Measurements from ENCODE around the gene GSC2.

The GSC2 gene

DNA sequence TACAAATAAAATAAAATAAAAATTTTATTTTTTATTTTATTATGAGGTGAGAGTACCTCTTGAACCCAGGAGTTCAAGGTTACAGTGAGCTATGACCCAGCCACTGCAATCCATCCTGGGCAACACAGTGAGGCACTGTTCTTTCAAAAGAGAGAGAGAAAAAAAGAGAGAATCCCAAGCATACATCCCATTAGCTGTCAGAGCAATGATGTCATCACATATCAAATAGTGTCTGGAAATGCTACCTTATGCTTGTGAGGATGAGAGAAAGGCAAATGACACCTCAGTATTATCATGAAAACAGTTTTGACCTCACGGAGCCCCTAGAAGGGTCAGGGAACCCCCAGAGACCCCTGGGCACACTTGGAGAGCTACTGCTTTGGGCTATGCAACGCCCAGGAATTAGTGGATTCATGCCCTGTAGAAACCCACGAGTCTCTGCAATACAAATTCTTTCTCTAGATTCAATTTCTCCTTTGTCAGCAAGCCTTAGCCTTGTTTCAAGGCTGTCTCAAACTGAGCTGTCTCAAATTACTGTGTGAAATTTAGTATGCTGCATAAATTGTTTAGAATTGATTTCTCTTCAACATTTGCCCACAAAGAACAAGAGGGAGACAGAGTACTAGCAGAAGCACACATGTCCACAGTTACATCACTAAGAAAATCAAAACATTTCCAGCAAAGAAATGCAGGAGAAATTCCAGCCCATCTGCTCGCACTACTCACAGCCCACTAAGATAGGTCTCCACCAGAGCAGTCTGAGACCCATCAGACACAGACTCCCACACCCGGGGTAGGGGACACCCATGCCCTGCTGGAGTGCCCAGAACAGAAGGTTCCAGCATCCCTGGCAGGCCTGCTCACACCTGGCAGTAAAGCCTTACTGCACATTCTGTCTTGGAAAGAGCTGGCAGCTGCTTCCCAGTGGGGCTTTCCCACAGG lies 45.9 kb downstream of the GSC2 start:
- peak in 1 of 51 donors; percentile 23 for DNase-seq

DNA sequence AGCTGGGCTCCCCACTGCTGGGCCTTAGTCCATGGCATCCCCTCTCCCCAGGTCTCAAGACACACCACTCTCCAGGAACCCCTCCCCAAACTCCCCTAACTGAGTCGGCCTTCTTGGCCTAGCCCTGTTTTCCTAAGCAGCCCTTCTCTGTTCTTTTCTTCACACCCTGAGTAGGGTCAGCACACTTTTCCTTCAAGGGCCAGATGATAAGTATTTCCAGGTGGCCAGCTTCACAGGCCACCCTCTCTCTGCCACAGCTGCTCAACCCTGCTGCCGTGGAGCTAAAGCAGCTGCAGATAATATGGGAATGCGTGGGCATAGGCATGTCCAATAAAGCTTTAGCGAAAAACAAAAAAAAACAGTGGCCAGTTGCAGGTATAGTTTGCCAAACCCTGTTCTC lies 51.9 kb downstream of the GSC2 start:
- no peak for DNase-seq

DNA sequence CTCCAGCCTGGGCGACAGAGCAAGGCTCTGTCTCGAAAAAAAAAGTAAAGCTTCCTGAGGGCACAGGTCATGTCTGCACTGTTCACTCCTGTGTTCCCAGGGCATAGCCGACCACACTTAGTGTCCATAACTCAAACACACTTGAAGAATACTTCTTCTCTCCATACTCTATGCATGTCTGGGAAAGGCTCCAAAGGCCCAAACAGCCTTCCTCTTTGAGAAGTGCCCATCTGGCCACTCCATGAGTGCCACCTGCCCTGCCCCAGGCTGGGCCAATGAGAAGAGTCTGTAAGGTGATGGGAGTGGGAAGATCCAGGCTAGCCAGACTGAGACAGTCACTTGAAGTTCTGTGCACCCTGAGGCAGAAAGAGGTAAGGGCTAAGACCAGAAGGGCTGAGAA lies 52.6 kb downstream of the GSC2 start:
- DNase-seq, result no peak

Measured in hypothalamus (tissue), 51 donors.